GDM1 (cell line): ENCODE data around the gene DSC1.
"Not testable (repeated sequence)": the region's sequence is repeated elsewhere in the genome, so short reads cannot be mapped to it uniquely, and the experiment has no call there.

ENCODE experiments used
- DNase-seq: peaks from one replicate; lab custom pipeline; 2025; lab: John Stamatoyannopoulos, UW

The DSC1 gene

DNA sequence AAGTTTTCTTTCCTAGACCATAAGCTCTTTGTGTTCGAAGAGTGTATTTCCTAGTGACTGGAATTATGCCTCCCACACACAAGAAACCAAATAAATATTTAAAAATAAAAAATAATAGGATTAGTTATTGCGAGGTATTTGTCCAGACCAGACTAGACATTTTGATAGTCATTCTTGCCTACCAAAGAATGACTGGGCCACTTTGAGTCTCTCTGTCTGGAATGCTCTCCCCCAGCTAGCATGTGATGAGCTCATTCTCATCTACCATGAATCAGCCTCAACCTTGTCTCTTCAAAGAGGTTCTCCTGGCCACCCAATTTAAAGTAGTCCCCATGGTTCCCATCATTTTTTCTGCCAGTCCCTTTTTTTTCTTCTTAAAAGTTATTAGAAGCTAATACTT lies 13.9 kb upstream of the DSC1 start:
- DNase-seq: no peak

DNA sequence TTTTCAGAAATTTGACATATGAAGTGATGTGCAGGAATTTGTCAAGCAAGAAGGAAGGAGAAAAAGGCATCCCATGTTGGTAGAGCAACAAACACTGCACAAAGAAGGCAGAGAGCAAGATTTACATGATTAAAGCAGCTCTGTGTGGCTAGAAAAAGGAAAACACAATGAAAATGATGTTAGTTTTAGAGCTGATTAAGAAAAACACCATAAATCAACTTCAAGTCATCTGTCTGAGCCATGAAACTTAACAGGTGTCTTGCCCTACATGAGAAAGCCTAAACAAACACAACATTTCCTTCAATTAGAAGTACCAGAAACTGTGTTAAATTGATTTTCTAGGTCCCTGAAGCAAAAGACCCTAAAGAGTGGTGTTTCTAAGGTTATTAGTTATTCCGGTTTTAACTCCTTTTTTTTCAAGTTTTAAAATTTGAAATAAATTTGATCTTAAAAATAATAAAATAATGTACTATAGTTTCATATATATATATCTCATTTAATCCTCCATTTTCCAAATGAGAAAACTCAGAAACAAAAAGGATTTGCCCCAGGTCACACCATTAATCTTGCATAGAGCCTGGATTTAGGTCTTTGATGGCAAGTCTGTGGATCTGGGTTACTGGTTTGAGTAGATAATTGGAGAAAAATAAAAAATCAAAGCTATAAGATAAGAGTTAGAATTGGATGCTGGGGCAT lies 8.6 kb upstream of the DSC1 start:
- DNase-seq: no peak

DNA sequence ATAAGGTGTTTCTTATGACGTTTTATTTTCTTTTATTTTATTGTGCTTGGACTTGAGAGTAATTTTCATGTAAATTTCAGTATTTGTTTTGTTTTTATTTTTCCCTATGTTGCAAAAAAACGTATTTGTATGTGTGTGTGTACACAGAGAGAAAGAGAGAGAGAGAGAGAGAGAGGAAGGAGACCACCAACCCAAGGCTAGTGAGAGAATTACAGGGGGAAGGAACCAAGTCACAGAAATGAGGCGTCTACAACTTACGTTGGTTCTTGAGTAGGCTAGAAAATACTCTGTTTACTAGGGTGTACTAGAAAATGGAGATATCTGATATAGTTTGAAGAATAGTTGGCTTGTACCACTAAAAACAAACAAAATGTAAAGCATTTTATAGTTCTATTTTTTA lies 7.7 kb upstream of the DSC1 start:
- no peak for DNase-seq

DNA sequence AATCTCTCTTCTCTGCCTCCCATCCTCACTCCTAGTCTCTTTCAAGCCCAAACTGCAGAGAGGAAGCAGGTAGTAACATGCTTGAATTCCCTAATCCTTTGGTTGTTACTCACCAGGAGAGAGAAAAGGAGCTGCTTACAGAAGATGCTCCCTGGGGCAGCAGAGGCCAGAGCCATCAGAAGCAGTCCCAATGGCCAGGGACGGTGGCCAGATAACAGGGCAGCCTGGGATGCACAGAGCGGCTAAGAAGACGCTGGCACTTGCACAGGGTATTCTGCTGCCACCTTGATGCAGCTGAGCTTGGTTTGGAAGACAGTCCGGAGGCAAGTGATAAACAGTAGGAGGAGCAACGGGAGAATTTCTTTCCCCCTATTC lies 250 bp downstream of the DSC1 start:
- no peak for DNase-seq

DNA sequence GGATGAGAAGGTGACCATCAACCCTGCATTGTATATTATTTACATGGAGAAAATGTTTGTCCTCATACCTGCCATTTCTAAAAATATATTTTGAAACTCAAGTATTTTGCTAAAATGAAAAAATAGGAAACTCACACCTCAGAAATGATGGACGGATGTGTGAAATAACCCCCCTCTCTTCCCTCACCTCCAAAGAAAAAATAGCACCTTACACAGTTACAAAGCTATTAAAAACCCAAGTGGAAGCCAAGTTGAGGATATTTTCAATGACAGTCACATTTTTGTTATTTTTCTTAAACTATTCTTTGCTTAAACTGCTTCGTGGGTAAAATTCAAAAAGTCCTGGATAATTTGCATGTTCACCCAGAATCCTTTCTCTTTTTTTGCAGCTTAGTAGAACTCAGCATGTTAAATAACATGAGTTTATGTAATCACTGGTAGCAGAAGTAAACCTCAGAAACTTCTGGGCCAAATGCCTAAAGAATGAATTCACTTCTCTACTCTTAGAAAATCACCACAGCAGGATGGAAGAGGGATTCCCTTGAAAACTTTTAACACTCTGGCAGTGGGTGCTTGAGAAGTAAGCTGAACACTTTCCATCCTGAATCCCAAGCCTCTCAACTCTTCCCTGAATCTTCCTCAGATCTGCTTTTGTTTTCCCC lies 768 bp downstream of the DSC1 start:
- DNase-seq: no peak

DNA sequence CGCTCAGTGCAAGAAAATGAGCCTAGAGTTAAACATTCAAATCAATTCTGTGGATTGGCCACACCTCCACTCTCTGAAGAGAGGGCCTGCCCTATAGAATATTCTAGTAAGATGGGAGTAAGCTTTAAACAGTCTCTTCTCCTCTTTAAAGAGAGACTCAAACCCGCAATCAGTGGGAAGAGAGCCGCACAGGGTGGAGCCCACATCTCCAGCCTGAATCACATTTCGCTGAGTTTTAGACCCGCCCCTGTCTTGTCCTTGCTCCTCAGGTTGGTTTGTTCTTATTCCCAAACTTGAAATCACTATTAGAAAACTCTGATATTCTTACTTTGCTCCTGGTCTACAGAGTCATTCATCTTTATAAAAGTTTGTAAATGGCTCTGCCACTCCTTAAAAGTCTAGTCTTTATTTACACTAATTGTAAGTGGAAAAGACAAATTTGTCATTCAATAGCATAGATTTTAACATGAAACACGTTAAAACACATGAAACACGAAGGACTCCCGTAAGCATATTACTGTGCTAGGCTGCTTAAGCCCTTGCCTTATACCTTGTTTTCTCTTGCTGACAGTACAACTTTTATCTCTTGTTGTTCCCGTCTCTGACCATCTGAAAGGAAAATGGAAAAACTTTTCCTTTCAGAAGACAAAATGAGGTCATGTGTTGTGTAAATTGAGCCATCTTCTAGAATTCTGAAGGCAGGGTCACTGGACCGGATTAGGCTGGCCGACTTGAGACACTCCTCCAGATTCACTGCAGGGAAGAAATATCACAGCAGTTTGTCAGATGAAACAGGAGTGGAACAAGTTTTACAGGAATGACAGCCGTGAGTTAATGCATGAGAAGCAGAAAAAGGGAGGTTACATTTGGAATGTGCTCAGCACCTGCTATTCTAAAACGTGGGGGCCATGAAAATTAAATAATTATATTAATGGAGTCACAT lies 5.6 kb downstream of the DSC1 start:
- DNase-seq: no peak

DNA sequence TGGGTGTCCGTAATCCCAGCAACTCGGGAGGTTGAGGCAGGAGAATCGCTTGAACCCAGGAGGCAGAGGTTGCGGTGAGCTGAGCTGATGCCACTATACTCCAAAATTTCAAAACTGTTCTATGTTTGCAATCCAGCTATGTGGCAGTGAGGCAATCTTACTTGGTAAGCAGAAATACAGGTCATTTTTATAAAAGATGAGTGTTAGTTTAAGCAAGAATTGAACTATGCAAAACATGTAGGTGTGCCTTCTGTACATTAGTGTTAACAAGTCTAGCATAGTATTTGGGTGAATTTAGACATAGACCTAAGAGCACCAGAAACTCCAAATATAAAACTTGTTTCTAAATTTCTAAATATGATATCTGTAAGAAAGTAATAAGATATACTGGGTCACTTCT lies 7.2 kb downstream of the DSC1 start:
- no peak for DNase-seq

DNA sequence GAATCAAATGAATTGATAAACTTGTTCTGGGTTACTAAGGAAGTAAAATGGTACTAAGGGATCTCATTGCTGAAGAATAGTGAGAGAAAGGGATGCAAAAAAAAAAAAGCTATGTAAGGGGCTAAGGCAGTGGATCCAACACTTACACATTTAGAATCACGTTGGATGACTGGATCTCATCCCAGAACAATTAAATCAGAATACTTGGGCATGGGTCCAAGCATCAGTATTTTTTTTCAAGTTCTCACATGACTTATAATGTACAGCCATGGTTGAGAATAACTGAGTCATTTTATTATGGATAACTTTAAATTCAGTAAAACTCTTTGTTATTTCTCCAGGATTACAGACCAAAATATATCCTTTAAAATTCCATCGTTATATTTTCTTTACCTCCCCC lies 8.5 kb downstream of the DSC1 start:
- no peak for DNase-seq

DNA sequence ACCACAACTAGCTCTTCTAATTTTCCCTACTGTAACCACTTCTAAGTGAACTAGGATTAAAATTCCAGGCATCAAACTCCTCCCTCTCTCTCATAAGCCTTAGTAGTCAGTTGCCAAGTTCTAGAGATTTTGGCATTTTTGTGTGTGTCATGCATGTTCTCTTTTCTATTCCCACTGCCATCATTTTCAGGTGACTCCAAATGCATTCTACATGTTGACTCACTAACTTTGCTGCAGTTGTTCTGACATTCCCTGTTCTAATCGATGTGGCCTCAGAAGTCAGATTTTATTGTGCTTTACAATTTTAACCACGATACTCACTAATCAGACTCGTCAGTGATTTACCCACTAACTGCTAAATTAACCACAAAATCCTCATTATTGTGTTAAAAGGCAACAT lies 13.3 kb downstream of the DSC1 start:
- DNase-seq: no peak

DNA sequence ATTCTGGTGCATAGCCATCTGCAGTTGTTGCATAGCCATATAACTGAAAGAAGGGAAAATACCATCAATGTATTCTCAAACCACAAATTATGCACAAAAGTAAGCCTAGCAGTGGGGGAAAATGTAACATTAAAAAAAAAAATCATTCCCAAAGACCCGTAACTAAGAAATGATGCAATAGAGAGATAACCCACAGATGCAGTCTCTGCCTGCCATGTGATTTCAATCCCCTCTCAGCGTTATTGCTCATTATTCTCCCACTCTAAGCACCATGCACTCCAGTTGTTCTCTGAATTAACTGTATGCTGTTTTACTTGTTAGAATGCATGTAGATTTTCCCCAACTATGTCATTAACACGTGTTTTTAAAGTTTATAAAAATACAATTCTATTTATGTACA lies 14.1 kb downstream of the DSC1 start:
- no peak for DNase-seq

DNA sequence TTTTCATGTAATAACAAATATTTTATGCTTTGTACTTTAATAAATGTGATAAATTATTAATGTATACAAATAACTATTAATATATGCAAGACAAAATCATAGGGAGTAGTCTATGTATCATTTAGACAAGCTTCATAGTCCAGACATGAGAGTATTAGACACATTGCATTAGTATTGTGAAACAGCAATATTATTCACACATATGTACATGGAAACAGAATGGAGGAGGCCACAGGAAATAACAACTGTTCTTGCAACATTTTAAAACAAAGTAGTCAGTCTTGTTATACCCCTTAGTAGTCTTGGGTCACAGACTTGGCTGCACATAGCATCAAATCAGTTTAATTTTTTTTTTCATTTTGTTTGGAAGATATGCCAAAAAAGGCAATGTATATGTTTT lies 15.8 kb downstream of the DSC1 start:
- no peak for DNase-seq

DNA sequence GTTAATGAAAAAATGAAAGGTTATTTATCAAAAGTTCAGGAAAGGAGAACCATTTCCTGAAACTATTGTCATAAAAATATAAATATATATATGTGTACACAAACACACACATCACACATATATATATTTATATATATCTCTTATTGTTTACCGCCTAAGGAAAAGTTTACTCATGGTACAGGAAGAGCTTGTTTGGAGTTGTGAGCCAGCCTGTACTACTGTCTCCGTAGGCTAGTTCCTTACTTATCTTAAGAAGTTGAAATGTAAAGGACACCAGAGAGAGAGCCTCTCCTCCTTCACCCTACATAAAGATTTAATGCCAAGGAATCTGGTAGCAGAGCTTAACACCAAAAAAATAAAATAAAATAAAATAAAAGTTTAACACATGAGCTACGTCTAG lies 19.6 kb downstream of the DSC1 start:
- no peak for DNase-seq

DNA sequence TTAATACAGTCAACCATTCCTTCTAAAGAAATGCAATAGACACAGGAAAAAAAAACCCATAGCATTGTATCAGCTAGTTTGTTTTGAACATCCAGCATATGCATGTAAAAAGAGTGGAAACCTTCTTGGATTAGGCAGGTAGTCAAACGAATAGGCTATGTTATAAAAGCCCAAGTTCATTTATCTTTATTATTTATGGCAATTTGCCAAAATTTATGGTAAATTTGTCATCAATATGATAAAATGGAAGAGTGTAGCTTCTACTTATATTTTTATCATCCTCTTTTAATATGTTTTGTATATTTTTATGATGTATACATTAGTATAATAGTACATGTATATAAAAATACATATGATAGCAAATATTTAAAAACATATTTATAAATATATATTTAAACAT lies 23.9 kb downstream of the DSC1 start:
- DNase-seq: no peak

DNA sequence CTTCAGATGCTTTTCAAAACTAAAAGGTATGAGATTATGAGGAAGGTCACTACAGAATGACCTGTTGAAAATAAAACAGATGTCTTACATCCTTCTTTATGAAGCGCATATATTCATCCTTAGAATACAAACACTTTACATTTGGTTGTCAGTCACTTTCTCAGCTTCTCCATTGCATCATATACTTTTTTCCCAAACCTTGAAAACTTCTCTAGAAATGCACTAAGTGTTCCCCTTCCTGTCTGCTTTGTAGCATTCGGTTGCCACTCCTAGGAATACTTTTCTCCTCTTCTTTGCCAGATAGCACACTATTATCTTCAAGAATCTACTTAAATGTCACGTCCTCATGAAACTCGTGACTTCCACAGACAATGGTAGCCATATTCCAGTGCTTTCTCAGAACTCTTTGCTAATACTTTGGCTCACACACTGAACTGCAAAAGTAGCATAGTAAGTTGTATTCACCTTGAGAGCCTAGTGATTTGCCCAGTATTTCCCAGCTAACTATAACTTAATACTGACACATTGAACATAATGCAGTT lies 27.6 kb downstream of the DSC1 start:
- DNase-seq: no peak

DNA sequence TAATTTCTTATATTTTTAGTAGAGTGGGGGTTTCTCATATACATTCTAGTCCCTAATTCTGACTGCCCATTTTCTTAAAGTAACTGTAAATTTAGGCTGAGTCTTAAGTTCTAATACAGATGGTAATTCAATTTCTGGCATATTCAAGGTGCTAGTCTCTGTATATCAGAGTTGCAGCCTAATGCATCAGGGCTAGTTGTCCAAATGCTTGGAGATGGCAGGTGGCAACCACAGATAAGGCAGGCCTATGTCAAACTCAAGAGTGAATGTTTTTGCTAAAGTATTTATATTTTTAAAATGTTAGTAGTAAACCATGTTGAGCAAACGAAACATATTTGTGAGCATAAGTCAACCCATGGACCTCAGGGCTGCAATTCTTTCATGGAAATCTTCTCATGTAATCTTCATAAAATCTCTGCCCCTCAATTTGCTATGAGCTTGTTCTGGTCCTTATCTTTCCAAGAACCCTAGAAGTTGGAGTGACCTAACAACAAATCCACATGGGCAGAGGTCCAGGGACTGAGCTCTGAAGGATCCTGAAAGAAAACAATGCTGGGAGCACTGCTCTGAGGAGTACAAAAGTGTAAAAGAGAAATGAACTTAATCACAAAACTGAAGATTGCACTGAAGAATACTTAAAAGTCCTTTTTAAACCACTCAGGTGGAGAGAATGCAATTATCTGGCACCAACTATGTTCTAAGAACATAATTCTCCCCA lies 33.1 kb downstream of the DSC1 start:
- DNase-seq: no peak

DNA sequence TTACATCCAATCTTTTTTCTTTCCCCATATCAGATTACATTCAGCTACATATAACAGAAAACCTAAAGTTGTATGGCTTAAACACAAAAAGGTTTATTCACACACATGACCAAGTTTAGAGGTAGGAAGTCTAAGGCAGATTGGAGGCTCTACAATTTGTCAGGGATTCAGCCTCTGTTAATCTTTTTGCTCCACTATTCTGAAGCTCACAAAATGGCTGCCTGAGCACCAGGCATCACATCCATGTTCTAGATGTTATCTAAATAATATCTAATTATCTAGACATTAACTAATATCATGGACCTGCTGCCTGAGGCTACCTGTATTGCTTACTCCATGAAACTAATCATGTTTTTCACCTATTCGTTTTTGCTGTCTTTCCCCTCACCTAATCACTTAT lies 36.8 kb downstream of the DSC1 start:
- no peak for DNase-seq

DNA sequence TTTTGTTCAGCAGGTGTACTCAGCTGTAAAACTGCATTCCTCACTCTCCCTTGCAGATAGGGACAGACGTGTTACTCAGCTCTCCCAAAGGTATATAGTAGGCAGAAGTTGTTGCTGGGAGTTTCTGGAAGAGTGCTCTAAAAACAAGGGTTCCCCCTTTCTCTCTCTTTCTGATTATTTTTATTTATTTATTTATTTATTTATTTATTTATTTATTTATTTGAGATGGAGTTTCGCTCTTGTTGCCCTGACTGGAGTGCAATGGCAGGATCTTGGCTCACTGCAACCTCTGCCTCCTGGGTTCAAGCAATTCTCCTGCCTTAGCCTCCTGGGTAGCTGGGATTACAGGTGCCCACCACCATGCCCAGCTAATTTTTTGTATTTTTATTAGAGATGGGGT lies 39.5 kb downstream of the DSC1 start:
- DNase-seq: not testable (repeated sequence)

DNA sequence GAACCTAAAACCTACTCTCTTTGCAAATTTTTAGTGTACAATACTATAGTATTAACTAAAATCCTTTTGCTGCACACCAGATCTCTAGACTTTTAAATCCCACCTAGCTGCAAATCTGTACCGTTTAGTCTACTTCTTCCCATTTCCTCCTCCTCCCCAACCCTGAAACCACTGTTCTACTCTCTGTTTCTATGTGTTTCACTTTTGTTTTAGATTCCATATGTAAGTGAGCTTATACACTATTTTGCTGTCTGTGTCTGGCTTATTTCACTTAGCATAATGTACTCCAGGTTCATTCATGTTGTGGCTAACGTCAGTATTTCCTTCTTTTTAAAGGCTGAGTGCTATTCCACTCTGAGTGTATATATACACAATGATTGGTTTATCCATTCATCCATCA lies 42.1 kb downstream of the DSC1 start:
- DNase-seq: no peak

DNA sequence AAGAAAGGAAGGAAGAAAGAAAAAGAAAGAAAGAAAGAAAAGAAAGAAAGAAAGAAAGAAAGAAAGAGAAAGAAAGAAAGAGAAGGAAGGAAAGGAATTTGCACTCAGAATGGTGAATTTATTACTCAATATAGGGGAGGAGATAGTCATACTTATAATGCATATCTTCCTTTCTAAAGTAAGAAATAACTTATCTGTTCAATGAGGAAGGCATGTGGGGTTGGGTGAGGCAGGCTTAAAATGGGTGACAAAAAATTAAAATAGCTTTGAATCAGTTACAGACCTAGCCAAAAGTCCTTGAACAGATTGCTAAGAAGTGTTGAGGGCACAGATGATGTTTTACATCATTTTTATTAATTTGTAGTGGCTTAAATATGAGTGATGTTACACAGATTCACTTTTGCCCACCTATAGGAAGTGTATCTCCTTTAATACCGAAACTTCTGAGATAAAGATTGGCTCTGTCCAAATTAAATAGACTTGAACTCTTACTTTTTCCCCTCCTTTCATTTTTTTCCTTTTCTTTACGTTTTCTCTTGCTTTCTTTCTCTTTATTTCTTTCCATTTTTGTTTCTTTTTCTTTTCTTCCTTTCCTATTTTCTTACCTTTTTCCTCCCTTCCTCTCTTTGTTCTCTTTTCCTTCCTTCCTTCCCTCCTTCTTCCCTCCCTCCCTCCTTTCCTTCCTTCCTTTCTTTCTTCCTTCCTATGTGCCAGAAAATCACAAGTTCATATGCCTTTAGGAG lies 45.6 kb downstream of the DSC1 start:
- DNase-seq: no peak

DNA sequence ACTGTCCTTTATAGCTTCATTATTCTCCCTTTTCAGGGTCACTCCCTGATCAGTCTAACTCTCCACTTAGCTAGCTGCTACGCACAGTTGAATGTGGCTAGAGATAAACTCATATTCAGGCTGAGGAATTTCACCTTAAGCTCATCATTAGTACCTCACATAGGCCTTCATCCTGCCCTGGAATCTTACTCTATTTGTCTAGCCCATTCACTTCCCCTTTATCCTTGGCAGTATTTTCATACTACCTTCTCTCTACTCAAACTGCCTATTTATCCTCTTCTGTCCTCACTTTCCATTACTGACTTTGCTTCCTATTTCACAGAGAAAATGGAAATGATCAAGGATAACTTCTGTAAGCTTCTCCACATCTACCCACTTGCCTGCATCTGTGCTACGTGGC lies 49.9 kb downstream of the DSC1 start:
- DNase-seq: no peak

DNA sequence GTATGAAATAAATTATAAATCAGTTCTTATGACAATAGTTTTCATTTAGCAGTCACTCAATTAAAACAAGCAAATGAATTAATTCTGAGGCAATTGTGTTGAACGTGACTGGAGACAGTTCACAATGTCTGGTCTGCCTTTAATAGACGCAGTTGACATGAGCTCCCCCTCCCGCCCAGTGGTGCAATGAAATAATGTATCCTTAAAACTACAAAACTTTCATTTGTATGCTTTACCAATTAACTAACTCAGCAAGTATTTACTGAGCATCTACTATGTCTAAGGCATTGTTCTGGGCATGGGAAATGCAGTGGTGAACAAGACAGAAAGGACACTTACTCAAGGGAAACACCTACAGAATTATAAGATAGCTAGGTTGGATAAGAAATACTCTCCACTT lies 56.9 kb downstream of the DSC1 start:
- no peak for DNase-seq
